ENCODE data around the gene GRID2.

The GRID2 gene

GRCh38 chr4:93646233-93646930 is 1342.6 kb downstream of the GRID2 start (continued):
- TF ChIP-seq CREB5 (CRISPR knock-in tag; IDR thresholded peaks at IDR 0.05; ENCODE audit: low read depth) (no peak), ZNF565 (CRISPR knock-in tag; conservative IDR thresholded peaks at IDR 0.05; ENCODE audit: low read depth) (no peak)

GRCh38 chr4:93648258-93648657 is 1344.5 kb downstream of the GRID2 start:
- TF ChIP-seq ARNTL (CRISPR knock-in tag; IDR thresholded peaks at IDR 0.05; ENCODE audit: borderline replicate concordance, low read depth) (no peak), ESRRG (CRISPR knock-in tag; IDR thresholded peaks at IDR 0.05) (no peak), ZFP3 (CRISPR knock-in tag; IDR thresholded peaks at IDR 0.05) (no peak), CSDC2 (CRISPR knock-in tag; IDR thresholded peaks at IDR 0.05) (no peak), GLIS3 (CRISPR knock-in tag; IDR thresholded peaks at IDR 0.05) (no peak), CREB5 (CRISPR knock-in tag; IDR thresholded peaks at IDR 0.05; ENCODE audit: low read depth) (no peak), ISL1 (CRISPR knock-in tag; IDR thresholded peaks at IDR 0.05) (no peak), TOX (CRISPR knock-in tag; IDR thresholded peaks at IDR 0.05; ENCODE audit: borderline replicate concordance) (no peak), TCF4 (CRISPR knock-in tag; IDR thresholded peaks at IDR 0.05; ENCODE audit: borderline replicate concordance) (no peak), ZNF8 (CRISPR knock-in tag; IDR thresholded peaks at IDR 0.05) (no peak)

GRCh38 chr4:93649828-93650227 is 1346.1 kb downstream of the GRID2 start:
- ATAC-seq: no peak
- TF ChIP-seq CREB5 (CRISPR knock-in tag; IDR thresholded peaks at IDR 0.05; ENCODE audit: low read depth) (no peak), BACH2 (CRISPR knock-in tag; IDR thresholded peaks at IDR 0.05; ENCODE audit: borderline replicate concordance) (no peak), ZFP3 (CRISPR knock-in tag; IDR thresholded peaks at IDR 0.05) (no peak), RARB (CRISPR knock-in tag; IDR thresholded peaks at IDR 0.05) (no peak), TOX (CRISPR knock-in tag; IDR thresholded peaks at IDR 0.05; ENCODE audit: borderline replicate concordance) (no peak), ZNF8 (CRISPR knock-in tag; IDR thresholded peaks at IDR 0.05) (no peak), PPARA (CRISPR knock-in tag; IDR thresholded peaks at IDR 0.05; ENCODE audit: borderline replicate concordance) (no peak), OSR1 (CRISPR knock-in tag; IDR thresholded peaks at IDR 0.05) (no peak), TCF4 (CRISPR knock-in tag; IDR thresholded peaks at IDR 0.05; ENCODE audit: borderline replicate concordance) (no peak)

More at GRCh38 chr4:93648258-93648657, 1344.5 kb downstream of the GRID2 start:
- no peak for ATAC-seq

GRCh38 chr4:93654211-93654610 is 1350.4 kb downstream of the GRID2 start:
- TF ChIP-seq ZFP30 (CRISPR knock-in tag; IDR thresholded peaks at IDR 0.05) (no peak), ZNF565 (CRISPR knock-in tag; conservative IDR thresholded peaks at IDR 0.05; ENCODE audit: low read depth) (no peak), CREB5 (CRISPR knock-in tag; IDR thresholded peaks at IDR 0.05; ENCODE audit: low read depth) (no peak), ZNF8 (CRISPR knock-in tag; IDR thresholded peaks at IDR 0.05) (no peak), ZFP3 (CRISPR knock-in tag; IDR thresholded peaks at IDR 0.05) (no peak), TCF4 (CRISPR knock-in tag; IDR thresholded peaks at IDR 0.05; ENCODE audit: borderline replicate concordance) (no peak), ISL1 (CRISPR knock-in tag; IDR thresholded peaks at IDR 0.05) (no peak), RARB (CRISPR knock-in tag; IDR thresholded peaks at IDR 0.05) (no peak), PATZ1 (CRISPR knock-in tag; IDR thresholded peaks at IDR 0.05; ENCODE audit: borderline replicate concordance) (no peak), GLIS3 (CRISPR knock-in tag; IDR thresholded peaks at IDR 0.05) (no peak), ZNF70 (CRISPR knock-in tag; IDR thresholded peaks at IDR 0.05) (no peak), POU6F1 (CRISPR knock-in tag; IDR thresholded peaks at IDR 0.05; ENCODE audit: borderline replicate concordance, low read depth) (no peak), CSRNP3 (CRISPR knock-in tag; IDR thresholded peaks at IDR 0.05) (no peak)
- no peak for ATAC-seq

Measured in SK-N-SH treated with all-trans-retinoic acid at 6 μM for 48 hours (cell line).